Keratinocyte (primary cell): ENCODE results near the gene SYNE1.

ENCODE experiments used
- CTCF ChIP-seq, 3 experiments: IDR thresholded peaks in 1 of 3; conservative IDR thresholded peaks in 1 of 3; optimal IDR thresholded peaks in 1 of 3; 2 replicates in 2 of 3; 3 replicates in 1 of 3; pipeline versions ENCODE3 to v1.5.1; 2011; ENCODE audit warnings: low read length in 3 of 3, mild to moderate bottlenecking in 3 of 3, moderate library complexity in 2 of 3, control low read depth in 1 of 3, inconsistent platforms in 1 of 3; ENCODE audit not compliant: insufficient read depth in 2 of 3; ENCODE audit errors: extremely low read depth in 1 of 3
- EZH2 ChIP-seq: IDR thresholded peaks from one replicate; pipeline ENCODE4 v1.6.1; 2012; ENCODE audit warnings: inconsistent platforms, mild to moderate bottlenecking, low read length, moderate library complexity

- TF ChIP-seq EZH2 (no peak), CTCF (optimal IDR thresholded peaks at IDR 0.05 in 1 of 3, IDR thresholded peaks at IDR 0.05 in 1 of 3, conservative IDR thresholded peaks at IDR 0.05 in 1 of 3; ENCODE audit: extremely low read depth in 1 of 3, insufficient read depth in 2 of 3, low read length in 3 of 3) (no peak)
Measured at GRCh38 chr6:152355166-152355565, 282.0 kb downstream of the SYNE1 start.
